WTC11 (cell line): Measurements from ENCODE around the gene CACNB4. TPM values are rescaled to one million over a fixed set of nuclear protein-coding genes. Genes with fewer than 3 reads are reported as not detected.
A peak's percentile ranks its signal among the peaks of the same experiment; 100 is the strongest.
"Not testable (repeated sequence)": the region's sequence is repeated elsewhere in the genome, so short reads cannot be mapped to it uniquely, and the experiment has no call there.

Experiments
- ATAC-seq: fragments of 200-7000 bp; cut with Tn5 transposase; 2 replicates; pipeline ENCODE4 v1.10.0; 2021; ENCODE audit warnings: mild to moderate bottlenecking, moderate library complexity
- CTCF ChIA-PET: fragments of 300-600 bp; sonication (Branson Sonifier 250); formaldehyde crosslinking; loops from one replicate; lab custom pipeline; 2021; ENCODE audit warnings: antibody characterized with exemption; lab: Charles Lee
- POLR2A ChIA-PET: fragments of 350-600 bp; sonication (Branson Sonifier 250); formaldehyde crosslinking; loops from one replicate; lab custom pipeline; 2021; ENCODE audit warnings: antibody characterized with exemption; lab: Charles Lee
- DNase-seq: peaks from one replicate; pipeline ENCODE4 v3.0.0; 2021; ENCODE audit warnings: low spot score
- H3K27ac Mint-ChIP-seq: 2 replicates; pipeline ENCODE4 v1.8.0; 2021; ENCODE audit warnings: mixed read lengths
- H3K27me3 Mint-ChIP-seq: 2 replicates; pipeline ENCODE4 v1.8.0; 2021; ENCODE audit warnings: low read depth, mild to moderate bottlenecking, moderate library complexity, mixed read lengths
- H3K36me3 Mint-ChIP-seq: 2 replicates; pipeline ENCODE4 v1.8.0; 2021; ENCODE audit warnings: mixed read lengths
- H3K4me1 Mint-ChIP-seq: 2 replicates; pipeline ENCODE4 v1.8.0; 2022; ENCODE audit warnings: mixed read lengths
- H3K4me3 Mint-ChIP-seq: 2 replicates; pipeline ENCODE4 v1.8.0; 2021; ENCODE audit warnings: mild to moderate bottlenecking, moderate library complexity, mixed read lengths
- H3K9me3 Mint-ChIP-seq: 2 replicates; pipeline ENCODE4 v1.8.0; 2021; ENCODE audit warnings: mixed read lengths
- ATF6 ChIP-seq: sonication (generic); formaldehyde crosslinking; IDR thresholded peaks from 2 replicates; pipeline ENCODE4 v1.8.1; 2023; ENCODE audit warnings: mild to moderate bottlenecking, missing genetic modification reagents
- CREM ChIP-seq: sonication (generic); formaldehyde crosslinking; IDR thresholded peaks from 2 replicates; pipeline ENCODE4 v1.8.1; 2022; ENCODE audit warnings: mild to moderate bottlenecking, missing genetic modification reagents, moderate library complexity
- CTCF ChIP-seq: fragments of 200-600 bp; IDR thresholded peaks from 2 replicates; pipeline ENCODE4 v1.8.0; 2022; ENCODE audit warnings: antibody characterized with exemption
- E2F1 ChIP-seq: sonication (generic); formaldehyde crosslinking; IDR thresholded peaks from 2 replicates; pipeline ENCODE4 v1.8.0; 2022; ENCODE audit warnings: mild to moderate bottlenecking, missing genetic modification reagents
- E2F4 ChIP-seq: sonication (generic); formaldehyde crosslinking; IDR thresholded peaks from 2 replicates; pipeline ENCODE4 v1.8.1; 2022; ENCODE audit warnings: low read depth, mild to moderate bottlenecking, moderate library complexity, missing genetic modification reagents, borderline replicate concordance
- ELF4 ChIP-seq: sonication (generic); formaldehyde crosslinking; IDR thresholded peaks from 2 replicates; pipeline ENCODE4 v1.8.1; 2022; ENCODE audit warnings: low read depth, mild to moderate bottlenecking, moderate library complexity, missing genetic modification reagents
- FOXK1 ChIP-seq: sonication (generic); formaldehyde crosslinking; IDR thresholded peaks from 2 replicates; pipeline ENCODE4 v1.8.0; 2022; ENCODE audit warnings: mild to moderate bottlenecking, moderate library complexity, missing genetic modification reagents
- IRF2 ChIP-seq: sonication (generic); formaldehyde crosslinking; IDR thresholded peaks from 2 replicates; pipeline ENCODE4 v1.8.0; 2022; ENCODE audit warnings: low read depth, missing genetic modification reagents, borderline replicate concordance
- MLX ChIP-seq: sonication (generic); formaldehyde crosslinking; IDR thresholded peaks from 2 replicates; pipeline ENCODE4 v1.8.1; 2023; ENCODE audit warnings: mild to moderate bottlenecking, missing genetic modification reagents, moderate library complexity
- NFYB ChIP-seq: sonication (generic); formaldehyde crosslinking; conservative IDR thresholded peaks from 2 replicates; pipeline ENCODE4 v1.8.0; 2022; ENCODE audit warnings: low read depth, missing genetic modification reagents
- NR1H2 ChIP-seq: sonication (generic); formaldehyde crosslinking; IDR thresholded peaks from 2 replicates; pipeline ENCODE4 v1.9.0; 2021; ENCODE audit warnings: mild to moderate bottlenecking, moderate library complexity, missing genetic modification reagents
- OVOL2 ChIP-seq: fragments of 250-450 bp; sonication (Bioruptor Pico); IDR thresholded peaks from 2 replicates; pipeline ENCODE4 v1.9.0; 2021; ENCODE audit warnings: mild to moderate bottlenecking, borderline replicate concordance
- RELA ChIP-seq: sonication (generic); formaldehyde crosslinking; IDR thresholded peaks from 2 replicates; pipeline ENCODE4 v1.8.1; 2022; ENCODE audit warnings: missing genetic modification reagents, mild to moderate bottlenecking, borderline replicate concordance
- SMAD3 ChIP-seq: sonication (generic); formaldehyde crosslinking; IDR thresholded peaks from 2 replicates; pipeline ENCODE4 v1.8.0; 2022; ENCODE audit warnings: missing genetic modification reagents, mild to moderate bottlenecking, borderline replicate concordance
- TEAD1 ChIP-seq: sonication (generic); formaldehyde crosslinking; IDR thresholded peaks from 2 replicates; pipeline ENCODE4 v1.8.0; 2022; ENCODE audit warnings: mild to moderate bottlenecking, missing genetic modification reagents
- TEAD4 ChIP-seq: sonication (generic); formaldehyde crosslinking; IDR thresholded peaks from 2 replicates; pipeline ENCODE4 v1.8.0; 2022; ENCODE audit warnings: mild to moderate bottlenecking, missing genetic modification reagents
- USF2 ChIP-seq: sonication (generic); formaldehyde crosslinking; IDR thresholded peaks from 2 replicates; pipeline ENCODE4 v1.8.1; 2023; ENCODE audit warnings: mild to moderate bottlenecking, missing genetic modification reagents, moderate library complexity
- ZNF121 ChIP-seq: sonication (generic); formaldehyde crosslinking; IDR thresholded peaks from 2 replicates; pipeline ENCODE4 v1.8.0; 2023; ENCODE audit warnings: missing genetic modification reagents
- ZNF263 ChIP-seq: sonication (generic); formaldehyde crosslinking; IDR thresholded peaks from 2 replicates; pipeline ENCODE4 v1.8.1; 2022; ENCODE audit warnings: low read depth, mild to moderate bottlenecking, moderate library complexity, missing genetic modification reagents
- total RNA-seq: library from RNA; stranded (reverse); gene quantifications from 3 replicates; pipeline ENCODE4 v1.2.3, GENCODE V29; 2021

The CACNB4 gene
- total RNA-seq, 1 experiment from 2014 or later: 4.7 TPM

GRCh38 chr2:152005607-152006006 is 93.2 kb downstream of the CACNB4 start (continued):
- TF ChIP-seq TEAD1 (CRISPR knock-in tag): no peak
- TF ChIP-seq USF2 (CRISPR knock-in tag): no peak
- no peak for TF ChIP-seq IRF2 (CRISPR knock-in tag)
- TF ChIP-seq E2F1 (CRISPR knock-in tag): no peak

- not testable (repeated sequence) for DNase-seq, ATAC-seq, H3K27ac Mint-ChIP-seq, H3K4me3 Mint-ChIP-seq, H3K36me3 Mint-ChIP-seq, H3K9me3 Mint-ChIP-seq, H3K27me3 Mint-ChIP-seq
- ChIA-PET POLR2A (interaction anchor here (0.7 kb wide), 1 partner anchor 73 kb away, joined by 5 read pairs; no protein-coding TSS in a partner anchor), CTCF (interaction anchor here (5.8 kb wide), 1 partner anchor 22 kb away, joined by 56 read pairs; no protein-coding TSS in a partner anchor)
- H3K4me1 Mint-ChIP-seq: peaks cover 28% of the 10 kb centered on the region
These were observed 95.6 kb downstream of the CACNB4 start for GRCh38 chr2:152003283-152003682.

GRCh38 chr2:151999053-151999452 is 99.8 kb downstream of the CACNB4 start:
- ChIA-PET CTCF (interaction anchor here (0.6 to 5.8 kb wide), 22 partner anchors 10 to 480 kb away, joined by 3 to 56 read pairs (median 4); partner anchors contain the start of gene STAM2), POLR2A (no interaction called here)
- ATAC-seq (peak; percentile 93), DNase-seq (peak; percentile 81)
- Mint-ChIP-seq H3K36me3 (no peaks in the 10 kb centered on the region), H3K27me3 (no peaks in the 10 kb centered on the region), H3K9me3 (no peaks in the 10 kb centered on the region)
- TF ChIP-seq ZNF263 (CRISPR knock-in tag) (peak; percentile 93), SMAD3 (CRISPR knock-in tag) (no peak), E2F4 (CRISPR knock-in tag) (no peak), TEAD4 (CRISPR knock-in tag) (no peak), CTCF (peak; percentile 74)
- TF ChIP-seq, all 79 proteins: peak for 2
- Mint-ChIP-seq H3K27ac (no peak overlapping the region), H3K4me3 (no peak overlapping the region), H3K4me1 (peaks cover 25% of the 10 kb centered on the region)

- H3K4me1 Mint-ChIP-seq: peaks cover 30% of the 10 kb centered on the region
- POLR2A ChIA-PET: no interaction called here
- ATAC-seq: no peak
- no peak overlapping the region for H3K27ac Mint-ChIP-seq
- H3K27me3 Mint-ChIP-seq: no peaks in the 10 kb centered on the region
- no peaks in the 10 kb centered on the region for H3K9me3 Mint-ChIP-seq
- CTCF ChIA-PET: interaction anchor here (1.4 to 2.1 kb wide), 2 partner anchors 23 to 29 kb away, joined by 3 to 10 read pairs; no protein-coding TSS in a partner anchor
- H3K4me3 Mint-ChIP-seq: no peak overlapping the region
- no peaks in the 10 kb centered on the region for H3K36me3 Mint-ChIP-seq
- DNase-seq: no peak
- TF ChIP-seq ELF4 (CRISPR knock-in tag) (no peak), IRF2 (CRISPR knock-in tag) (no peak), NR1H2 (CRISPR knock-in tag) (no peak), TEAD4 (CRISPR knock-in tag) (no peak), CREM (CRISPR knock-in tag) (no peak), OVOL2 (CRISPR knock-in tag) (no peak), ZNF121 (CRISPR knock-in tag) (no peak), ATF6 (no peak), MLX (no peak), RELA (CRISPR knock-in tag) (no peak), NFYB (CRISPR knock-in tag) (no peak), E2F4 (CRISPR knock-in tag) (no peak), FOXK1 (CRISPR knock-in tag) (no peak)
These were observed 102.4 kb downstream of the CACNB4 start for GRCh38 chr2:151996243-151997003.
